ENCODE results near the gene USP47. TPM values are rescaled to one million over a fixed set of nuclear protein-coding genes. Genes with fewer than 3 reads are reported as not detected.
A peak's percentile ranks its signal among the peaks of the same experiment; 100 is the strongest.

The USP47 gene
- total RNA-seq, 5 donors from 2014 or later (not counting 1 experiment from before 2014, with no cell fraction given), result 49.3 to 77.6 (median 58.6) TPM

DNA sequence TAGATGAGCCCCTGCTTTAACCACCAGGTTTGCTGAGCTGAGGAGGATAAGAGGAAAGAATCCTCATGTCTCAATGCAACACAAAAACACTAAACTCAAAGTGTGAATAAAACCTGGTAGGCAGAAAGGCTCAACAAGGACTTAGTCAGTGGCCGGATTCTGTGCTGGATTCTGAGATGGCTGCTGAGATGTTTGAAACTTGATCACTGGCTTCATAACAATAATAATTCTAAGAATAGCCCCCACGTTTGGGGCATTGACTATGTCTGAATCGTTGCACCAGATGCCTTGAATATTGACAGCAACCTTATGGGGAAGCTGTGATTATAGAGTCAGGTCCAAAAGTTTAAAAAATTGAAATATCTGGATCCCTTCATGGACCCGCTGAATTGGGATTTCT lies 162.0 kb downstream of the USP47 start:
- ChIA-PET CTCF (no interaction called here), POLR2A (no interaction called here)
- no peak overlapping the region for H3K27ac ChIP-seq (ENCODE audit: low read length)
- Mint-ChIP-seq H3K4me1 (peaks cover 5 to 15% (median 13%) of the 10 kb centered on the region in 3 donors), H3K4me3 (no peak overlapping the region), H3K27ac (no peak overlapping the region), H3K36me3 (no peaks in the 10 kb centered on the region), H3K9me3 (no peaks in the 10 kb centered on the region), H3K27me3 (peaks cover 57 to 67% of the 10 kb centered on the region in 2 donors)
- ATAC-seq (replicated peaks in 1 of 4) (no peak), DNase-seq (no peak)
- peaks cover 7 to 30% of the 10 kb centered on the region in 2 experiments for H3K27me3 ChIP-seq (replicated peaks in 1 of 2; ENCODE audit: control insufficient read depth in 2 of 2, extremely low read depth in 1 of 2, insufficient read depth in 2 of 2, low read length in 1 of 2)
- H3K36me3 ChIP-seq (ENCODE audit: control insufficient read depth in 2 of 2, extremely low read depth in 1 of 2, insufficient read depth in 1 of 2, low read length in 1 of 2), result no peaks in the 10 kb centered on the region
- WGBS (ENCODE audit: insufficient coverage), result 60% methylated on average over 1 of the region's 4 CpGs
- no peaks in the 10 kb centered on the region for H3K9me3 ChIP-seq
- no peak overlapping the region for H3K4me3 ChIP-seq (ENCODE audit: control insufficient read depth in 1 of 2, extremely low read depth in 1 of 2, low read length in 1 of 2)
- H3K4me1 ChIP-seq (ENCODE audit: control insufficient read depth in 1 of 2, extremely low read depth in 1 of 2, insufficient read depth in 2 of 2, low read length in 2 of 2), result peaks cover 0 to 17% of the 10 kb centered on the region in 2 experiments

DNA sequence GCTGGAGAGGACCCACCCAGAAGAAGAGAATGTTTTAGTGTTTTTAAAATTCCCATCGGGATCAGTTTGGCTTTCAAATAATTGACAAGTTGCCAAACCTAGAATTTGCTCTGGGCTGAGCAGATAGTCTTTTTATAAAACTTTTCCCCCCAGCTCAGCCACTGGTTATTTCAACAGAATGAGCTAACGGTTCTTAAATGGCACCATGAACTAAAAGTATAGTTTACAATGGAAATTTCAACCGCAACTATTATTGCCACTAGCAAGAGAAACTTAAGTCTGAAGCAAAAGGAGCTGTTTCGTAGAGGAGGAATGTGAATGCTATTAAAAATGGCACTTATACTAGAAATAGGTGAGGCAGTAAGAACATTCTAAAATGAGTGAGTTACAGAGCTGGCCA lies 163.3 kb downstream of the USP47 start:
- Mint-ChIP-seq H3K9me3 (no peaks in the 10 kb centered on the region), H3K36me3 (no peaks in the 10 kb centered on the region), H3K4me1 (peaks cover 5 to 18% (median 17%) of the 10 kb centered on the region in 3 donors), H3K4me3 (no peak overlapping the region), H3K27ac (no peak overlapping the region), H3K27me3 (peaks cover 66 to 71% of the 10 kb centered on the region in 2 donors)
- Histone ChIP-seq H3K4me3 (ENCODE audit: control insufficient read depth in 1 of 2, extremely low read depth in 1 of 2, low read length in 1 of 2) (no peak overlapping the region), H3K9me3 (no peaks in the 10 kb centered on the region), H3K36me3 (ENCODE audit: control insufficient read depth in 2 of 2, extremely low read depth in 1 of 2, insufficient read depth in 1 of 2, low read length in 1 of 2) (no peaks in the 10 kb centered on the region), H3K4me1 (ENCODE audit: control insufficient read depth in 1 of 2, extremely low read depth in 1 of 2, insufficient read depth in 2 of 2, low read length in 2 of 2) (peaks cover 0 to 21% of the 10 kb centered on the region in 2 experiments), H3K27me3 (replicated peaks in 1 of 2; ENCODE audit: control insufficient read depth in 2 of 2, extremely low read depth in 1 of 2, insufficient read depth in 2 of 2, low read length in 1 of 2) (peaks cover 7 to 40% of the 10 kb centered on the region in 2 experiments), H3K27ac (ENCODE audit: low read length) (no peak overlapping the region)
- no CpG with 5 or more reads among the region's 4 CpGs for WGBS (ENCODE audit: insufficient coverage)
- no peak for ATAC-seq (replicated peaks in 1 of 4)
- CTCF ChIA-PET, result interaction anchor here in 1 of 2 donors (0.5 kb wide), 1 partner anchor 1229 kb away, joined by 3 read pairs; no protein-coding TSS in a partner anchor
- no peak for DNase-seq
- POLR2A ChIA-PET, result no interaction called here

DNA sequence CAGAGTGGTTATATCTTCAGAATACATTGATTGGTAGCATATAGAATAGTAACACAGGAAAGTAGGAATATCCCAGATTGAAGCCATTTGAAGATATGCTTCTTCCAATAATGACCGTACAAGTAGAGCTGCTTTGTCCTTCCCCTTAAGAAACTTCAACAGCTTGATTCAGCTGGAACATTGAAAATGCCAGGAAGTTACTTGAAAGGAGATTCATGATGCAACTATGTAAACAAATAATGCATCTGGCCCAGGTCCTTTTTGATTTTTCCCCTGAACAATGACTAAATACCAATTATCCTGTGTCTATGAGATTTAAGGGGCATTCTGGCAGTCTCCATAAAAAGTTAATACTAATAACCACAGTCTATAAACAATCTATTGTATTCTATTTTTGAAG lies 163.7 kb downstream of the USP47 start:
- peaks cover 5 to 18% (median 17%) of the 10 kb centered on the region in 3 donors for H3K4me1 Mint-ChIP-seq
- Histone ChIP-seq H3K4me1 (ENCODE audit: control insufficient read depth in 1 of 2, extremely low read depth in 1 of 2, insufficient read depth in 2 of 2, low read length in 2 of 2) (peaks cover 0 to 21% of the 10 kb centered on the region in 2 experiments), H3K36me3 (ENCODE audit: control insufficient read depth in 2 of 2, extremely low read depth in 1 of 2, insufficient read depth in 1 of 2, low read length in 1 of 2) (no peaks in the 10 kb centered on the region), H3K27me3 (replicated peaks in 1 of 2; ENCODE audit: control insufficient read depth in 2 of 2, extremely low read depth in 1 of 2, insufficient read depth in 2 of 2, low read length in 1 of 2) (peaks cover 7 to 42% of the 10 kb centered on the region in 2 experiments), H3K4me3 (ENCODE audit: control insufficient read depth in 1 of 2, extremely low read depth in 1 of 2, low read length in 1 of 2) (no peak overlapping the region), H3K27ac (ENCODE audit: low read length) (no peak overlapping the region), H3K9me3 (no peaks in the 10 kb centered on the region)
- H3K27ac Mint-ChIP-seq, result no peak overlapping the region
- DNase-seq, result no peak
- ATAC-seq (replicated peaks in 1 of 4), result no peak
- ChIA-PET CTCF (no interaction called here), POLR2A (no interaction called here)
- no peaks in the 10 kb centered on the region for H3K9me3 Mint-ChIP-seq
- WGBS (ENCODE audit: insufficient coverage), result no CpG with 5 or more reads among the region's 1 CpG
- no peaks in the 10 kb centered on the region for H3K36me3 Mint-ChIP-seq
- no peak overlapping the region for H3K4me3 Mint-ChIP-seq
- H3K27me3 Mint-ChIP-seq, result peaks cover 70 to 75% of the 10 kb centered on the region in 2 donors

DNA sequence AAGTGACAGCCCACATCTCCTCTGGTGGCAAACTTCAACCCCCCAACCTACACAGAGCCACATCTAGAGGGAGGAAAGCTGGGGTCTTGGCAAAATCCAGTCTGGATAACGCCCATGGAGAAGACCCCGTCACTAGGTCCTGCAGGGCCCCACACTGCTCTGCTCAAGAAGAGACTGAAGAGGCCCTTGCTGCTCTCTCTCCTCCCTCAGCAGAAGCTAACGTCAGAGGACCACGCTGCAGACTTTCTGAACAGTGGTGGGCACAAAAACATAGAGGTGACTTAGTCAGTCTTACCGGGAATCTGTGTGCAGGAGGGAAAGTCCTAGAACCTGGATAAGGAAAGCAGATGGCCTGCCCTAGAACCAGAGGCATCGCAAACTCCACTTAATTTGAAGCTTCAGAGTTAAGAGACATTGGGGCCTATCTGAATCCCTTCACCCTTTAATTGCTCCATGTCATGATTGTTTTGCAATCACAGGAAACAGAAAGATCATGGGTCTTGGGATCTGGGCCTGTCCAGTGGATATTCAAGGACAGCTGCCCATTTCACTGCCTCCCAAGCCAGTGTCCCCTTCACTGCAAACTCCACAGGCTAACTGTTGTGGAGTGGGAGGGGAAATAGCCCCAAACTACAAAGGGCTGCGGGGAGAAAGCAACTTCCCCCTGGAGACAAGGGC lies 164.9 kb downstream of the USP47 start:
- Histone ChIP-seq H3K27ac (ENCODE audit: low read length) (no peak overlapping the region), H3K27me3 (replicated peaks in 1 of 2; ENCODE audit: control insufficient read depth in 2 of 2, extremely low read depth in 1 of 2, insufficient read depth in 2 of 2, low read length in 1 of 2) (peaks cover 7 to 46% of the 10 kb centered on the region in 2 experiments), H3K4me1 (ENCODE audit: control insufficient read depth in 1 of 2, extremely low read depth in 1 of 2, insufficient read depth in 2 of 2, low read length in 2 of 2) (peaks cover 0 to 21% of the 10 kb centered on the region in 2 experiments), H3K36me3 (ENCODE audit: control insufficient read depth in 2 of 2, extremely low read depth in 1 of 2, insufficient read depth in 1 of 2, low read length in 1 of 2) (no peaks in the 10 kb centered on the region), H3K4me3 (ENCODE audit: control insufficient read depth in 1 of 2, extremely low read depth in 1 of 2, low read length in 1 of 2) (no peak overlapping the region), H3K9me3 (no peaks in the 10 kb centered on the region)
- ATAC-seq (replicated peaks in 1 of 4) (no peak), DNase-seq (no peak)
- 100% methylated on average over 4 of the region's 7 CpGs for WGBS (ENCODE audit: insufficient coverage)
- peaks cover 74 to 81% of the 10 kb centered on the region in 2 donors for H3K27me3 Mint-ChIP-seq
- no peaks in the 10 kb centered on the region for H3K36me3 Mint-ChIP-seq
- H3K4me1 Mint-ChIP-seq, result peaks cover 5 to 18% (median 17%) of the 10 kb centered on the region in 3 donors
- peak overlapping the region in 2 of 3 donors; percentile 13 to 81 for H3K4me3 Mint-ChIP-seq
- POLR2A ChIA-PET, result no interaction called here
- CTCF ChIA-PET, result interaction anchor here (0.6 kb wide), 2 partner anchors 22 to 271 kb away, joined by 3 read pairs; no protein-coding TSS in a partner anchor
- H3K9me3 Mint-ChIP-seq, result no peaks in the 10 kb centered on the region
- H3K27ac Mint-ChIP-seq, result no peak overlapping the region

DNA sequence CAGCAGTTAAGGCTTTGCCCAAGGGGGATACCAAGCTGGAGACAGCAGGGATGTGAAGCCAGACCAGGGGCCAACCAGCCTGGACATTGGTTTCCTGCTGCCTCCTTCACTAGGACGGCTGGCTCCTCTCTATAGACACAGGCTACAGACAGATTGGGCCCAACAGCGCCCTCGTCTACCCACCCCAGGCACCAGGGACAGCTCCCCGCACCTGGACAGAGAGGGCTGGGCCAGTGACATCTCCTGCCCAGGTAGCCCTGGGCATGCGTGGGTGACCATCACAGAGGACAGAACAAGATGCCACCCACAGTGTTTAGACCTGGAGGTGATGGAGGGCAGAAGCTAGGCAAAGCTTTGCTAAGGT lies 165.4 kb downstream of the USP47 start:
- Mint-ChIP-seq H3K4me3 (peak overlapping the region in 2 of 3 donors; percentile 49 to 81), H3K4me1 (peaks cover 5 to 18% (median 17%) of the 10 kb centered on the region in 3 donors), H3K27me3 (peaks cover 74 to 76% of the 10 kb centered on the region in 2 donors), H3K36me3 (no peaks in the 10 kb centered on the region), H3K9me3 (no peaks in the 10 kb centered on the region), H3K27ac (no peak overlapping the region)
- CTCF ChIA-PET, result interaction anchor here (0.6 kb wide), 2 partner anchors 22 to 271 kb away, joined by 3 read pairs; no protein-coding TSS in a partner anchor
- no peak overlapping the region for H3K27ac ChIP-seq (ENCODE audit: low read length)
- DNase-seq, result no peak
- POLR2A ChIA-PET, result no interaction called here
- 86% methylated on average over 4 of the region's 5 CpGs for WGBS (ENCODE audit: insufficient coverage)
- no peaks in the 10 kb centered on the region for H3K9me3 ChIP-seq
- ATAC-seq (replicated peaks in 1 of 4), result no peak
- H3K4me3 ChIP-seq (ENCODE audit: control insufficient read depth in 1 of 2, extremely low read depth in 1 of 2, low read length in 1 of 2), result no peak overlapping the region
- H3K36me3 ChIP-seq (ENCODE audit: control insufficient read depth in 2 of 2, extremely low read depth in 1 of 2, insufficient read depth in 1 of 2, low read length in 1 of 2), result no peaks in the 10 kb centered on the region
- peaks cover 9 to 46% of the 10 kb centered on the region in 2 experiments for H3K27me3 ChIP-seq (replicated peaks in 1 of 2; ENCODE audit: control insufficient read depth in 2 of 2, extremely low read depth in 1 of 2, insufficient read depth in 2 of 2, low read length in 1 of 2)
- H3K4me1 ChIP-seq (ENCODE audit: control insufficient read depth in 1 of 2, extremely low read depth in 1 of 2, insufficient read depth in 2 of 2, low read length in 2 of 2), result peaks cover 0 to 21% of the 10 kb centered on the region in 2 experiments

DNA sequence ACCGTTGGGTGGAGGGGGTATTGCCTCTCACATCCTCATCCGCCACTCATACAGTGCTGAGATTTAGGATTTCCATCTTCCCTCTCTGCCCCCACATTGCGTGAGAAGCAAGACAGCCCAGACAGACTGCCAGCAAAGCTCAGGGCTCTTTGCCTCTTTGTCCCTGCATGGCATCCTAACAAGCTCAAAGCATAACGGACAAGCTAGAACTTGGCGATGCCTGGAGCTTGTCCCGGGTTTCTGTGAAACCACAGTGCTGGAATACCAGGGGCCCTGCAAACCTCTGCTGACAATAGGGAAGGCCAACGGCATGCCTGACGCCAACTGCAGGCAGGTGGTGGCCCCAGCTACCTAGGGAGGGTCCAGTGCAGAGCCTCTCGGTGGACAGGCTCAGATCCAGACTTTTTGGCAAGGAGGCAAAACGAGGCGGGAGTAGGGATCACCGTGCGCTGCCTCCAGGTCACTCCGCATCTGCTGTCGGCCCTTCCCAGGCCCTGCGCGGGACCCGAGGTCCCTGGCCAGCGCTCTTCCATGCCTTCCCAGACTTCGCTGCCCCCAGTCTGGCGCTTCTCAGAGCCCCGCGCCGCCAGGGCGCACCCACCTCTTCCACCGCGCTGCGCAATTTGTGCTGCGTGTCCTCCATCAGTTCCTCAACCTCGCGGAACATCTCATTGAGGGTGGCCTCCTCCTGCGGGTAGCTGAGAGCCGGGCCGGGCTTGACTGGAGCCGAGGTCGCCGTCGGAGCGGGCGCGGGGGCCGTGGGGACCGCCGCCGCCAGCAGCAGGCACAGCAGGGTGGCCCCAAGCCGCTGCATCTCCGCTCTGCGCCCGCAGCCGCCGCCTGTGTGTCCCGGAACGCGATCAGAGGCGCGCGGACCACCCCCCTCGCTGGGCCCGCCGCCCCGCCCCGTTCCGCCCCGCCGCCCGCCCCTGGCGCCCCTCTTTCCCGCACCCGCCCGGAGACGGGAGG lies 166.3 kb downstream of the USP47 start, which contains the start of gene DKK3:
Gene DKK3, minus strand, starts transcription at position 858 of the 969 bp plus-strand sequence. Its CDS starts 44 bp downstream, at position 814.
- H3K36me3 ChIP-seq (ENCODE audit: control insufficient read depth in 2 of 2, extremely low read depth in 1 of 2, insufficient read depth in 1 of 2, low read length in 1 of 2), result no peaks in the 10 kb centered on the region
- H3K27ac Mint-ChIP-seq, result no peak within 1 kb of the TSS
- WGBS (ENCODE audit: insufficient coverage), result 9% methylated on average over 49 of the region's 71 CpGs
- DNase-seq (peak in 6 of 35 experiments; percentile 5 to 31 (median 12)), ATAC-seq (replicated peaks in 1 of 4) (peak; percentile 49 to 62 (median 56))
- peaks cover 9 to 46% of the 10 kb centered on the region in 2 experiments for H3K27me3 ChIP-seq (replicated peaks in 1 of 2; ENCODE audit: control insufficient read depth in 2 of 2, extremely low read depth in 1 of 2, insufficient read depth in 2 of 2, low read length in 1 of 2)
- ChIA-PET CTCF (interaction anchor here in 1 of 2 donors (0.6 to 0.7 kb wide), 3 partner anchors 36 to 1794 kb away, joined by 3 to 6 read pairs (median 3); no protein-coding TSS in a partner anchor), POLR2A (no interaction called here)
- H3K9me3 Mint-ChIP-seq, result no peaks in the 10 kb centered on the region
- peak within 1 kb of the TSS; percentile 39 to 58 for H3K4me3 ChIP-seq (ENCODE audit: control insufficient read depth in 1 of 2, extremely low read depth in 1 of 2, low read length in 1 of 2)
- H3K36me3 Mint-ChIP-seq, result no peaks in the 10 kb centered on the region
- H3K27me3 Mint-ChIP-seq, result peaks cover 66 to 78% of the 10 kb centered on the region in 2 donors
- peaks cover 5 to 18% (median 17%) of the 10 kb centered on the region in 3 donors for H3K4me1 Mint-ChIP-seq
- H3K27ac ChIP-seq (ENCODE audit: low read length), result no peak within 1 kb of the TSS
- peak within 1 kb of the TSS; percentile 66 to 81 (median 68) for H3K4me3 Mint-ChIP-seq
- no peaks in the 10 kb centered on the region for H3K9me3 ChIP-seq
- H3K4me1 ChIP-seq (ENCODE audit: control insufficient read depth in 1 of 2, extremely low read depth in 1 of 2, insufficient read depth in 2 of 2, low read length in 2 of 2), result peaks cover 0 to 21% of the 10 kb centered on the region in 2 experiments
